ENCODE measurements around the gene NIT1. TPM values are rescaled to one million over a fixed set of nuclear protein-coding genes. Genes with fewer than 3 reads are reported as not detected.

The NIT1 gene
- total and polyA plus RNA-seq, 2 of the 8 experiments (the other 6 are each of a cell fraction or from before 2014, with no cell fraction given): 33.0 to 40.4 TPM

- Histone ChIP-seq H3K23me2 (ENCODE audit: low read depth, low read length) (no peaks in the 10 kb centered on the region), H3K56ac (replicated peaks; ENCODE audit: insufficient read length, low read depth, low read length) (peak overlapping the region; percentile 54), H3K18ac (ENCODE audit: extremely low read depth, low read length) (no peak overlapping the region), H3K4me3 (ENCODE audit: extremely low read depth in 1 of 4, insufficient read depth in 2 of 4, low read depth in 3 of 4, low read length in 4 of 4) (no peak overlapping the region), H2BK15ac (ENCODE audit: low read length) (no peak overlapping the region; the same call in 1 of the 2 replicates), H3K14ac (ENCODE audit: insufficient read length) (no peak overlapping the region), H3K27ac (ENCODE audit: low read depth, low read length) (no peak overlapping the region), H2BK20ac (ENCODE audit: low read length) (no peak overlapping the region), H3K23ac (ENCODE audit: insufficient read length) (no peak overlapping the region), H3K36me3 (ENCODE audit: control insufficient read depth in 2 of 4, insufficient read depth in 4 of 4, low read length in 3 of 4) (no peaks in the 10 kb centered on the region), H4K91ac (replicated peaks; ENCODE audit: insufficient read length, low read length) (no peak overlapping the region), H2BK5ac (ENCODE audit: low read depth, low read length) (0 out of 2 replicates have a peak overlapping the region, but pooled peaks have one; percentile 44), H3K79me1 (ENCODE audit: low read depth, low read length) (no peaks in the 10 kb centered on the region), H3K9me3 (ENCODE audit: insufficient read depth in 2 of 2, low read depth in 1 of 2, low read length in 1 of 2) (no peaks in the 10 kb centered on the region), H2AK5ac (ENCODE audit: low read depth, low read length) (no peak overlapping the region), H3K4me2 (ENCODE audit: insufficient read depth in 1 of 2, low read depth in 2 of 2, low read length in 2 of 2) (no peak overlapping the region), H2AFZ (ENCODE audit: low read length) (no peak overlapping the region), H3K9ac (replicated peaks in 1 of 4; ENCODE audit: extremely low read depth in 1 of 4, low read depth in 3 of 4, low read length in 3 of 4) (no peak overlapping the region), H3K4ac (replicated peaks; ENCODE audit: insufficient read length, low read depth, low read length) (peak overlapping the region; percentile 21), H3K79me2 (ENCODE audit: control insufficient read depth in 1 of 2, insufficient read depth in 2 of 2, low read length in 2 of 2) (no peaks in the 10 kb centered on the region), H2BK120ac (replicated peaks; ENCODE audit: low read depth, low read length) (no peak overlapping the region), H2BK12ac (ENCODE audit: low read depth, low read length) (0 out of 2 replicates have a peak overlapping the region, but pooled peaks have one; percentile 84), H4K5ac (ENCODE audit: insufficient read length, low read depth, low read length) (no peak overlapping the region), H3K27me3 (replicated peaks in 1 of 4; ENCODE audit: control insufficient read depth in 3 of 4, extremely low read depth in 1 of 4, insufficient read depth in 3 of 4, low read length in 3 of 4) (no peaks in the 10 kb centered on the region), H4K8ac (ENCODE audit: extremely low read depth, insufficient read depth, low read length) (peak overlapping the region; percentile 45), H4K20me1 (replicated peaks in 1 of 2; ENCODE audit: control insufficient read depth in 1 of 2, insufficient read depth in 2 of 2, low read length in 2 of 2) (peaks cover 0 to 3% of the 10 kb centered on the region in 2 experiments), H3K4me1 (replicated peaks in 1 of 4; ENCODE audit: control insufficient read depth in 3 of 4, insufficient read depth in 4 of 4, low read length in 3 of 4) (peaks cover 0 to 8% (median 3%) of the 10 kb centered on the region in 4 experiments; a peak in 3 of 7 replicates)
- FAIRE-seq: no peak
- CTCF ChIA-PET (ENCODE audit: partially characterized antibody): interaction anchor here (0.6 to 17.8 kb wide), 23 partner anchors 11 to 703 kb away, joined by 3 to 282 read pairs (median 4); partner anchors contain the start of genes F11R, KLHDC9, LY9 and NECTIN4
- 84% methylated on average over 9 of the region's 9 CpGs; no CpG with 5 or more reads in 1 of the 2 experiments for WGBS, 2 experiments (ENCODE audit: extremely low coverage in 1 of 2, insufficient coverage in 1 of 2, insufficient read length in 1 of 2, insufficient replicate concordance in 2 of 2, low coverage in 1 of 2, low lambda C conversion rate in 2 of 2, missing lambda C conversion rate in 1 of 2)
- POLR2A ChIA-PET (ENCODE audit: partially characterized antibody): interaction anchor here (0.6 to 2.5 kb wide), 5 partner anchors 25 to 60 kb away, joined by 3 to 6 read pairs (median 3); partner anchors contain the start of genes DEDD and USF1
- DNase-seq (ENCODE audit: low read depth in 1 of 2, low spot score in 2 of 2): peak; percentile 33 to 65
- TF ChIP-seq CREB1 (IDR thresholded peaks at IDR 0.05) (no peak), GTF2F1 (IDR thresholded peaks at IDR 0.05; ENCODE audit: borderline replicate concordance, low read depth, low read length) (no peak), BRCA1 (IDR thresholded peaks at IDR 0.05; ENCODE audit: low read depth, low read length) (no peak), ATF3 (IDR thresholded peaks at IDR 0.05; ENCODE audit: insufficient read depth, low read depth, low read length) (no peak), ZNF274 (IDR thresholded peaks at IDR 0.05; ENCODE audit: borderline replicate concordance, extremely low read depth, low read length) (no peak), CTCF (IDR thresholded peaks at IDR 0.05; ENCODE audit: control extremely low read depth in 1 of 3, insufficient read depth in 1 of 3, low read depth in 1 of 3, low read length in 3 of 3) (peak; percentile 72 to 84 (median 81)), RXRA (IDR thresholded peaks at IDR 0.05; ENCODE audit: insufficient read depth, low read depth, low read length) (no peak), BACH1 (IDR thresholded peaks at IDR 0.05; ENCODE audit: low read length) (no peak), CTBP2 (IDR thresholded peaks at IDR 0.05; ENCODE audit: borderline replicate concordance, insufficient read depth, insufficient read length, low read length) (no peak), FOSL1 (IDR thresholded peaks at IDR 0.05; ENCODE audit: insufficient read depth, low read depth, low read length) (no peak)
These were observed 46.0 kb upstream of the NIT1 start for GRCh38 chr1:161071886-161072371.

Data from H1 (cell line).